ENCODE results near the gene NDP. TPM values are rescaled to one million over a fixed set of nuclear protein-coding genes. Genes with fewer than 3 reads are reported as not detected.

NDP gene
- total and polyA plus RNA-seq, 4 donors = 0.24 to 2.4 (median 0.28) TPM

GRCh38 chrX:43976205-43976604, 3.0 kb upstream of the NDP start:
- no peak overlapping the region for H3K27ac ChIP-seq (ENCODE audit: low read depth in 1 of 2, low read length in 2 of 2)
- no peak overlapping the region for H3K4me3 ChIP-seq (ENCODE audit: low read length in 2 of 2)
- DNase-seq (no peak), ATAC-seq (ENCODE audit: low FRiP score) (no peak)
- no peaks in the 10 kb centered on the region for H3K9me3 ChIP-seq (ENCODE audit: control insufficient read depth, low read length)
- H3K36me3 ChIP-seq (ENCODE audit: control insufficient read depth in 1 of 2, insufficient read depth in 2 of 2, low read length in 1 of 2) = no peaks in the 10 kb centered on the region
- no peaks in the 10 kb centered on the region for H3K27me3 ChIP-seq (ENCODE audit: control insufficient read depth in 1 of 2, insufficient read depth in 2 of 2, low read length in 1 of 2)
- intact Hi-C loops (cut with DNase I) = no loop called here
- no peaks in the 10 kb centered on the region for H3K4me1 ChIP-seq (ENCODE audit: control insufficient read depth in 1 of 2, insufficient read depth in 2 of 2, low read length in 2 of 2)

GRCh38 chrX:43975796-43976195, 2.6 kb upstream of the NDP start:
- no peak overlapping the region for H3K4me3 ChIP-seq (ENCODE audit: low read length in 2 of 2)
- DNase-seq (no peak), ATAC-seq (ENCODE audit: low FRiP score) (no peak)
- no peak overlapping the region for H3K27ac ChIP-seq (ENCODE audit: low read depth in 1 of 2, low read length in 2 of 2)
- WGBS, 2 donors = 81 to 96% methylated on average over 5 of the region's 5 CpGs
- H3K9me3 ChIP-seq (ENCODE audit: control insufficient read depth, low read length) = no peaks in the 10 kb centered on the region
- intact Hi-C loops (cut with DNase I) = no loop called here
- H3K27me3 ChIP-seq (ENCODE audit: control insufficient read depth in 1 of 2, insufficient read depth in 2 of 2, low read length in 1 of 2) = no peaks in the 10 kb centered on the region
- H3K4me1 ChIP-seq (ENCODE audit: control insufficient read depth in 1 of 2, insufficient read depth in 2 of 2, low read length in 2 of 2) = no peaks in the 10 kb centered on the region
- H3K36me3 ChIP-seq (ENCODE audit: control insufficient read depth in 1 of 2, insufficient read depth in 2 of 2, low read length in 1 of 2) = no peaks in the 10 kb centered on the region

GRCh38 chrX:43974741-43975465, 1.7 kb upstream of the NDP start:
- ATAC-seq (ENCODE audit: low FRiP score) (no peak), DNase-seq (no peak)
- Histone ChIP-seq H3K9me3 (ENCODE audit: control insufficient read depth, low read length) (no peaks in the 10 kb centered on the region), H3K4me1 (ENCODE audit: control insufficient read depth in 1 of 2, insufficient read depth in 2 of 2, low read length in 2 of 2) (no peaks in the 10 kb centered on the region), H3K27ac (ENCODE audit: low read depth in 1 of 2, low read length in 2 of 2) (no peak overlapping the region), H3K4me3 (ENCODE audit: low read length in 2 of 2) (no peak overlapping the region), H3K27me3 (ENCODE audit: control insufficient read depth in 1 of 2, insufficient read depth in 2 of 2, low read length in 1 of 2) (no peaks in the 10 kb centered on the region), H3K36me3 (ENCODE audit: control insufficient read depth in 1 of 2, insufficient read depth in 2 of 2, low read length in 1 of 2) (no peaks in the 10 kb centered on the region)
- intact Hi-C loops (cut with DNase I) = no loop called here
- 86 to 93% methylated on average over 6 of the region's 6 CpGs for WGBS, 2 donors

- WGBS, 2 donors = 59 to 82% methylated on average over 2 of the region's 2 CpGs
Observed at GRCh38 chrX:43974100-43974475, 898 bp upstream of the NDP start.

DNA sequence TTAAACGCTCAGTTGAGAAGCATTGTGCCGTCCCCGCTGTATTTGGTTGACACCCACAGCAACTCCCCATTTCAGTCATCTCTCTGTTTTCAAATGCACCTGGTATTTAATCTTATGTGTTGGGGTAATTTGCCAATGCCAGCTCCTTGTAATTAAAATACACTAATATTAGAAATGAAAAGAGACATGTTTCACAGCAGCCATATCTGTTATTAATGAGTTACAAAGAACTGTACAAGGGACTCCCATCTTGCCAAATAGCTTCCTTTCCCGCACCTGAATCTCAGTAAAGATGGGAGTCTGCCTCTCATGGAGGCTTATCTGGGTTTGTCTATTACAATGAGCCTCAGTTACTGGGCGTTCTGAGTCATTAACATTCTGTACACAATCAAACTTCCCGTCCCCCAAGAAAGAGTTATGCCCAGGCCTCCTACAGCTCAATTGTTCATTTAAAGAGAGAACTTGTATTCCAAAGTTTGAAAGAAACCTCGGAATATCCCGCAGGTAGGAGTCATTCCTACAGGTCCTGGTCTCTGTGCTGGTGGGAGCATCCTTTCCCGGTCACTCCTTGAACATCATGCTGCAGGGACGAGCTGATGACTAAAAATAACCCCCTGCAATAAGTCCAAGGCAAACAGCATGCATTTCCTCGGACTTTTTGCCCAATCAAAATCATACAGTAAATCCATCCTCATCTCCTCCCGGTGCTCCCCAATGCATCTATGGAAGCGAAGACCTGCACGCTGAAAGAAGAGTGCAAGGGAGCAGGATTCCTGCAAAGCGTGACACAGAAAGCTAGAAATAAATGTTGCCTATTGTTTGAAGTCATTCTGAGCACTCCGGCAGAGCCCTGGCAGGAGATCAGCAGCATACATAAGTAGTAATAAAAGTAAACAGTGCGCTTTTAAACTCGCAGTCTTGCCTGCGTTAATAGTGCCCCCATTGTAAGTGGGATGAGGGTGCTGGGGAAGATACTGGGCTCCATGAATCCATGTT, 926 bp downstream of the NDP start:
- no peak for ATAC-seq (ENCODE audit: low FRiP score)
- H3K27ac ChIP-seq (ENCODE audit: low read depth in 1 of 2, low read length in 2 of 2) = no peak overlapping the region

More at GRCh38 chrX:43974100-43974475, 898 bp upstream of the NDP start:
- no peaks in the 10 kb centered on the region for H3K4me1 ChIP-seq (ENCODE audit: control insufficient read depth in 1 of 2, insufficient read depth in 2 of 2, low read length in 2 of 2)
- H3K9me3 ChIP-seq (ENCODE audit: control insufficient read depth, low read length) = no peaks in the 10 kb centered on the region
- H3K36me3 ChIP-seq (ENCODE audit: control insufficient read depth in 1 of 2, insufficient read depth in 2 of 2, low read length in 1 of 2) = no peaks in the 10 kb centered on the region
- no peak overlapping the region for H3K4me3 ChIP-seq (ENCODE audit: low read length in 2 of 2)
- H3K27ac ChIP-seq (ENCODE audit: low read depth in 1 of 2, low read length in 2 of 2) = no peak overlapping the region
- intact Hi-C loops (cut with DNase I) = no loop called here
- ATAC-seq (ENCODE audit: low FRiP score) (no peak), DNase-seq (no peak)
- no peaks in the 10 kb centered on the region for H3K27me3 ChIP-seq (ENCODE audit: control insufficient read depth in 1 of 2, insufficient read depth in 2 of 2, low read length in 1 of 2)

GRCh38 chrX:43970528-43970927, 2.7 kb downstream of the NDP start:
- ATAC-seq (ENCODE audit: low FRiP score) (no peak), DNase-seq (no peak)
- no peak overlapping the region for H3K4me3 ChIP-seq (ENCODE audit: low read length in 2 of 2)
- intact Hi-C loops (cut with DNase I) = no loop called here
- no peak overlapping the region for H3K27ac ChIP-seq (ENCODE audit: low read depth in 1 of 2, low read length in 2 of 2)
- 68 to 91% methylated on average over 5 of the region's 5 CpGs for WGBS, 2 donors
- no peaks in the 10 kb centered on the region for H3K36me3 ChIP-seq (ENCODE audit: control insufficient read depth in 1 of 2, insufficient read depth in 2 of 2, low read length in 1 of 2)
- H3K9me3 ChIP-seq (ENCODE audit: control insufficient read depth, low read length) = no peaks in the 10 kb centered on the region
- no peaks in the 10 kb centered on the region for H3K27me3 ChIP-seq (ENCODE audit: control insufficient read depth in 1 of 2, insufficient read depth in 2 of 2, low read length in 1 of 2)
- no peaks in the 10 kb centered on the region for H3K4me1 ChIP-seq (ENCODE audit: control insufficient read depth in 1 of 2, insufficient read depth in 2 of 2, low read length in 2 of 2)

More for the DNA sequence above, 926 bp downstream of the NDP start:
- Histone ChIP-seq H3K4me3 (ENCODE audit: low read length in 2 of 2) (no peak overlapping the region), H3K9me3 (ENCODE audit: control insufficient read depth, low read length) (no peaks in the 10 kb centered on the region), H3K4me1 (ENCODE audit: control insufficient read depth in 1 of 2, insufficient read depth in 2 of 2, low read length in 2 of 2) (no peaks in the 10 kb centered on the region), H3K36me3 (ENCODE audit: control insufficient read depth in 1 of 2, insufficient read depth in 2 of 2, low read length in 1 of 2) (no peaks in the 10 kb centered on the region), H3K27me3 (ENCODE audit: control insufficient read depth in 1 of 2, insufficient read depth in 2 of 2, low read length in 1 of 2) (no peaks in the 10 kb centered on the region)
- WGBS, 2 donors = 34 to 39% methylated on average over 19 of the region's 19 CpGs
- DNase-seq = no peak
- intact Hi-C loops (cut with DNase I) = no loop called here

DNA sequence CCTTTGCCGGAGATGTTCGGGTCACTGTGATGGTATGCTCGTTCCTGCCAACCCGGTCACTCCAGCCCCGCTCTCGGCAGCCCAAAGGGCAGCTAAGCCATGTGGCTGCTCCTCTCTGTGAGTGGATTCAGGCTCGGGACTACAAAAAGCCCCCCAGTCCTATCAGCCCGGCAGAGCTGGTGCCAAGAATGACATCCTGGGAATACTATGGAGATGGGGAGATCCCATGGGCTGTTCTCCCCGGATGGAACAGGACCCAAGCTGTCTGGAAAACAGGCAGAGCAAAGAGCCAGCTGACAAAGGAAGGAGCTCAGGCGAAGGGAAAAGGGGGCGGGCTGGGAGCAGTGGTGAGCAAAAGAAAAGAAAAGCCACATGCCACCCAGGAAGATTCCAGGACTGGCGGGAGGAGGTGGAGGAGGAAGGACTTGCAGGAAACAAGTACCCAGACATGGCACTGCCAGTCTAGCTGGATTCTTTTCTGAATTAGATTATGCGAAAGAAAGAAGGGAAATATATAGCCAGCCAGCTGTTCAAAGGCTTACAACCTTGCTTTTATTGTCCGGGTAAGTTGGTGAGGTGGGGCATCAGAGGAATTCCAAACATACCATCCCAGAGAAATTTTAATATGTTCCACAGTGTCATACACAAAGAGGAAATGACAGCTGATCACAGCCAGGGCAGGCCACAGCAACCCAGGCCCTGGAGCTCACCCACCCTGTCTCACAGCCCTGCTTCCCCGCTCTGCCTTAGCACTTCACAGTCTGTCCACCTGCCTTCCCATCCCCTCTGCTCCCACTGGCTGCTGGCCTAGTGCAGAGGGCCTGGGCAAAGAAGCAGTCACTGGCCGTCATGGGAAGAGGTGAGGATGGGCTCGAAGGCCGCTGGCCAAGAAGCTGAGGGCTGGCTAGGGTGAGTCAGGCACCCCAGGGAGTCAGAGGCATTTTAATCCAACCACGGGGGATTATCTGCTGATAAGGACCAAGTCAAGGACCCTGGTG, 3.4 kb downstream of the NDP start:
- no peaks in the 10 kb centered on the region for H3K9me3 ChIP-seq (ENCODE audit: control insufficient read depth, low read length)
- peak; percentile 28 for ATAC-seq (ENCODE audit: low FRiP score)
- no peak overlapping the region for H3K27ac ChIP-seq (ENCODE audit: low read depth in 1 of 2, low read length in 2 of 2)
- H3K36me3 ChIP-seq (ENCODE audit: control insufficient read depth in 1 of 2, insufficient read depth in 2 of 2, low read length in 1 of 2) = no peaks in the 10 kb centered on the region
- 60 to 75% methylated on average over 19 of the region's 19 CpGs for WGBS, 2 donors
- DNase-seq = no peak
- H3K4me1 ChIP-seq (ENCODE audit: control insufficient read depth in 1 of 2, insufficient read depth in 2 of 2, low read length in 2 of 2) = no peaks in the 10 kb centered on the region
- H3K27me3 ChIP-seq (ENCODE audit: control insufficient read depth in 1 of 2, insufficient read depth in 2 of 2, low read length in 1 of 2) = no peaks in the 10 kb centered on the region
- no peak overlapping the region for H3K4me3 ChIP-seq (ENCODE audit: low read length in 2 of 2)
- intact Hi-C loops (cut with DNase I) = no loop called here

DNA sequence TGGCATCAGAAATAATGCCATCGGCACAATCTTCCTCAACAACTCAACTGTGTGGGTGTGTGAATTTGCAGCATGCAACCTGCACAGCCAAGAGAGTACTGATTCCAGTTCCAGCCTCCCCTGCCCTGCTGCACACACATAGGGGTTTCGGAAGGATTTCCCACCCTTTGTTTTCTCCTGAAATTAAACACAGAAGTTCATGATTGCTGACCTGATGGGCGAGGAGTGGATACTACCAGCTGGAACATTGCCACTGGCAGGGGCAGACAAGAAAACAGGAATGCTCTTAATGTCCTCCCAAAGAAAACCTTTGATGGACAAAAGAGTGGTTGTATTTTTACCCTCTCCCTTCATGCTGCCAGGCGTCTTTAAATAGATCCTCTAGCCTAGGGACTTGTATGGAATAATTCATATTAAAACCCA, 4.8 kb downstream of the NDP start:
- WGBS, 2 donors = 30 to 38% methylated on average over 4 of the region's 4 CpGs
- intact Hi-C loops (cut with DNase I) = no loop called here
- H3K27me3 ChIP-seq (ENCODE audit: control insufficient read depth in 1 of 2, insufficient read depth in 2 of 2, low read length in 1 of 2) = no peaks in the 10 kb centered on the region

More for the DNA sequence above, 4.8 kb downstream of the NDP start:
- DNase-seq (no peak), ATAC-seq (ENCODE audit: low FRiP score) (no peak)
- Histone ChIP-seq H3K9me3 (ENCODE audit: control insufficient read depth, low read length) (no peaks in the 10 kb centered on the region), H3K4me3 (ENCODE audit: low read length in 2 of 2) (no peak overlapping the region), H3K4me1 (ENCODE audit: control insufficient read depth in 1 of 2, insufficient read depth in 2 of 2, low read length in 2 of 2) (no peaks in the 10 kb centered on the region), H3K36me3 (ENCODE audit: control insufficient read depth in 1 of 2, insufficient read depth in 2 of 2, low read length in 1 of 2) (no peaks in the 10 kb centered on the region), H3K27ac (ENCODE audit: low read depth in 1 of 2, low read length in 2 of 2) (no peak overlapping the region)

Measured in aorta (tissue), 5 donors.